Measurements from ENCODE around the gene EDN2. TPM values are rescaled to one million over a fixed set of nuclear protein-coding genes. Genes with fewer than 3 reads are reported as not detected.

The EDN2 gene
- total and polyA plus RNA-seq, 4 donors, result 0.10 to 0.13 TPM; not detected in 2

DNA sequence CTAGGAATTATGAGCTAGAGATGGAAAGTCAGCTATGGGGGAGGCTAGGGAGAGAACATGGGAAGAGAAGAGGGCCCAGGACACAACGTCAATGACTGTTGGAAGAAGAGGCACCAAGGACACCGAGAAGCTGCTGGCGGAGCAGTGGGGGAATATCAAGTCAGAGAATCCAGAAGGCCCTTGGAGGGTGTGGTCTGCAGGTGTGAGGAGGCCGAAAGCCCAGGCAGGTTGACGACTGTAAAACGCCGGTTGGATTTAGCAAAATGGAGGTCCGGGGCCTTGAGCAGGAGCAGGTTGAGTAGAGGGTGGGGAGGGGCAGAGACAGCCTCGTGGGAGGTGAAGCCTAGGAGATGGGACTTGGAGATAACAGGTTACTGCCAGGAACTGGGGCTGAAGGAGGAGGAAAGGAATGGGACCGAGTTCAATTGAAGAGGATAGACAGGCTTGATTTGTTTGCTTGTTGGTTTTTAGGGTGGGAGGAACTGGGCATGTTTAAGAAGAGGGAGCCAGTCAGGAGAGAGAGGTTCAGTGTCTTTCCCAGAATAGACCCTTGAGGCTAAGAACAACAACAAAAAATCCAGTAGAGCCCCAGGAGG, 35.1 kb downstream of the EDN2 start:
- WGBS, result 84% methylated on average over 10 of the region's 10 CpGs
- Histone ChIP-seq H3K27me3 (ENCODE audit: control insufficient read depth in 4 of 4, insufficient read depth in 4 of 4, low read length in 3 of 4) (no peaks in the 10 kb centered on the region), H3K4me1 (ENCODE audit: control insufficient read depth in 4 of 4, insufficient read depth in 4 of 4, low read length in 3 of 4) (no peaks in the 10 kb centered on the region), H3K9ac (ENCODE audit: low read depth in 1 of 2, low read length in 2 of 2) (no peak overlapping the region), H3K27ac (ENCODE audit: low read depth in 1 of 2, low read length in 2 of 2) (no peak overlapping the region), H3K9me3 (ENCODE audit: control insufficient read depth in 4 of 4, low read length in 3 of 4) (peaks cover 2 to 11% (median 3%) of the 10 kb centered on the region in 4 donors), H3K4me3 (ENCODE audit: low read depth in 1 of 3, low read length in 3 of 3) (no peak overlapping the region), H3K36me3 (ENCODE audit: control insufficient read depth in 4 of 4, insufficient read depth in 3 of 4, low read depth in 1 of 4, low read length in 3 of 4) (peaks cover 0 to 3% (median 0%) of the 10 kb centered on the region in 4 donors)
- DNase-seq (ENCODE audit: low spot score), result no peak
- TF ChIP-seq JUND (IDR thresholded peaks at IDR 0.05), result no peak
- no peak for TF ChIP-seq RAD21 (IDR thresholded peaks at IDR 0.05)
- TF ChIP-seq TAF1 (conservative IDR thresholded peaks at IDR 0.05), result no peak
- TF ChIP-seq EGR1 (IDR thresholded peaks at IDR 0.05; ENCODE audit: low read depth in 2 of 2), result no peak

DNA sequence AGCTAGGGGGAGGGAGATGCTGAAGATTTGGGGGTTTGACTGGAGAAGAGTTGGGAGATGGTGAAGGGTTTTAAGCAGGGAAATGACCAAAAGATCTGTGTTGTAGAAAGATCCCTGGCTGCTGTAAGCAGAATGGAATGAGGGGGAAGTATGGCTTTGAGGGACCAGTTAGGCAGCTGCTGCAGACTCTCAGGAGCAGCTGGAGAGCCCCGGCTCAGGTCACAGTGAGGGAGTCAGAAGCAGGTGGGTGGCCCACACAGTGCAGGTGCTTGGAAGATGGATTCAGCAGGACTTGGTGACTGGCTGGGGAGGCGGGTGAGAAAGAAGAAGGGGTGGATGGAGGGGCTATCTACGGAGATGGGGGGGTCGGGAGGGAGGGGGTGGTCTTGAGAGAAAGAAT, 35.7 kb downstream of the EDN2 start:
- TF ChIP-seq TAF1 (conservative IDR thresholded peaks at IDR 0.05) (no peak), ZBTB33 (IDR thresholded peaks at IDR 0.05) (no peak), JUND (IDR thresholded peaks at IDR 0.05) (no peak), REST (IDR thresholded peaks at IDR 0.05) (no peak), FOXA2 (IDR thresholded peaks at IDR 0.05) (no peak), FOXA1 (IDR thresholded peaks at IDR 0.05) (no peak), MAX (IDR thresholded peaks at IDR 0.05) (no peak), RXRA (IDR thresholded peaks at IDR 0.05) (no peak), GABPA (IDR thresholded peaks at IDR 0.05 in 1 of 2, conservative IDR thresholded peaks at IDR 0.05 in 1 of 2) (no peak), EGR1 (IDR thresholded peaks at IDR 0.05; ENCODE audit: low read depth in 2 of 2) (no peak), HNF4G (IDR thresholded peaks at IDR 0.05) (no peak), NR2F2 (IDR thresholded peaks at IDR 0.05) (no peak), YY1 (IDR thresholded peaks at IDR 0.05) (no peak), HNF4A (conservative IDR thresholded peaks at IDR 0.05) (no peak)
- TF ChIP-seq, protein P1, sequence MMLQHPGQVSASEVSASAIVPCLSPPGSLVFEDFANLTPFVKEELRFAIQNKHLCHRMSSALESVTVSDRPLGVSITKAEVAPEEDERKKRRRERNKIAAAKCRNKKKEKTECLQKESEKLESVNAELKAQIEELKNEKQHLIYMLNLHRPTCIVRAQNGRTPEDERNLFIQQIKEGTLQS (IDR thresholded peaks at IDR 0.05), result no peak
- TF ChIP-seq, protein P2, sequence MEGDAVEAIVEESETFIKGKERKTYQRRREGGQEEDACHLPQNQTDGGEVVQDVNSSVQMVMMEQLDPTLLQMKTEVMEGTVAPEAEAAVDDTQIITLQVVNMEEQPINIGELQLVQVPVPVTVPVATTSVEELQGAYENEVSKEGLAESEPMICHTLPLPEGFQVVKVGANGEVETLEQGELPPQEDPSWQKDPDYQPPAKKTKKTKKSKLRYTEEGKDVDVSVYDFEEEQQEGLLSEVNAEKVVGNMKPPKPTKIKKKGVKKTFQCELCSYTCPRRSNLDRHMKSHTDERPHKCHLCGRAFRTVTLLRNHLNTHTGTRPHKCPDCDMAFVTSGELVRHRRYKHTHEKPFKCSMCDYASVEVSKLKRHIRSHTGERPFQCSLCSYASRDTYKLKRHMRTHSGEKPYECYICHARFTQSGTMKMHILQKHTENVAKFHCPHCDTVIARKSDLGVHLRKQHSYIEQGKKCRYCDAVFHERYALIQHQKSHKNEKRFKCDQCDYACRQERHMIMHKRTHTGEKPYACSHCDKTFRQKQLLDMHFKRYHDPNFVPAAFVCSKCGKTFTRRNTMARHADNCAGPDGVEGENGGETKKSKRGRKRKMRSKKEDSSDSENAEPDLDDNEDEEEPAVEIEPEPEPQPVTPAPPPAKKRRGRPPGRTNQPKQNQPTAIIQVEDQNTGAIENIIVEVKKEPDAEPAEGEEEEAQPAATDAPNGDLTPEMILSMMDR (IDR thresholded peaks at IDR 0.05; ENCODE audit: low read depth, low read length, missing input control), result no peak
- H3K4me3 ChIP-seq (ENCODE audit: low read depth in 1 of 3, low read length in 3 of 3), result no peak overlapping the region
- no peaks in the 10 kb centered on the region for H3K27me3 ChIP-seq (ENCODE audit: control insufficient read depth in 4 of 4, insufficient read depth in 4 of 4, low read length in 3 of 4)
- H3K36me3 ChIP-seq (ENCODE audit: control insufficient read depth in 4 of 4, insufficient read depth in 3 of 4, low read depth in 1 of 4, low read length in 3 of 4), result peaks cover 0 to 3% (median 0%) of the 10 kb centered on the region in 4 donors
- WGBS, result 87% methylated on average over 4 of the region's 4 CpGs
- peaks cover 4 to 15% (median 8%) of the 10 kb centered on the region in 4 donors for H3K9me3 ChIP-seq (ENCODE audit: control insufficient read depth in 4 of 4, low read length in 3 of 4)
- no peaks in the 10 kb centered on the region for H3K4me1 ChIP-seq (ENCODE audit: control insufficient read depth in 4 of 4, insufficient read depth in 4 of 4, low read length in 3 of 4)
- no peak overlapping the region for H3K27ac ChIP-seq (ENCODE audit: low read depth in 1 of 2, low read length in 2 of 2)
- no peak overlapping the region for H3K9ac ChIP-seq (ENCODE audit: low read depth in 1 of 2, low read length in 2 of 2)
- DNase-seq (ENCODE audit: low spot score), result no peak

Data from liver (tissue), 9 donors.